DLD1 (cell line): ENCODE measurements around the gene RIMBP3C.
"Not testable (repeated sequence)": the region's sequence is repeated elsewhere in the genome, so short reads cannot be mapped to it uniquely, and the experiment has no call there.

Source experiments
- in situ Hi-C: cut with HindIII; loops from 2 replicates; pipeline ENCODE4 v1.10.0; 2017; ENCODE audit warnings: low sequenced_read_pairs

The RIMBP3C gene

DNA sequence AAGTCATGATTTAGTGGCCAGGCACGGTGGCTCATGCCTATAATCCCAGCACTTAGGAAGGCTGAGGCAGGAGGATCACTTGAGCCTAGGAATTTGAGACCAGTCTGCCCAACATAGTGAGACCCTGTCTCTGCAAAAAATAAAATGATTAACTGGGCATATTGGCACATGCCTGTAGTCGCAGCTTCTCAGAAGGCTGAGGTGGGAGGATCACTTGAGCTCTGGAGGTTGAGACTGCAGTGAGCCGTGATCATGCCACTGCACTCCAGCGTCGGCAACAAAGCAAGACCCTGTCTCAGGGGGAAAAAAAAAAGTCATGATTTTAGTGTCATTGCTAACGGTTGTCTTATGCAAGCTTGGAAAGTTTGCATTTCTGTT is 28.2 kb upstream of the RIMBP3C start:
- in situ Hi-C loops, result no loop called here

DNA sequence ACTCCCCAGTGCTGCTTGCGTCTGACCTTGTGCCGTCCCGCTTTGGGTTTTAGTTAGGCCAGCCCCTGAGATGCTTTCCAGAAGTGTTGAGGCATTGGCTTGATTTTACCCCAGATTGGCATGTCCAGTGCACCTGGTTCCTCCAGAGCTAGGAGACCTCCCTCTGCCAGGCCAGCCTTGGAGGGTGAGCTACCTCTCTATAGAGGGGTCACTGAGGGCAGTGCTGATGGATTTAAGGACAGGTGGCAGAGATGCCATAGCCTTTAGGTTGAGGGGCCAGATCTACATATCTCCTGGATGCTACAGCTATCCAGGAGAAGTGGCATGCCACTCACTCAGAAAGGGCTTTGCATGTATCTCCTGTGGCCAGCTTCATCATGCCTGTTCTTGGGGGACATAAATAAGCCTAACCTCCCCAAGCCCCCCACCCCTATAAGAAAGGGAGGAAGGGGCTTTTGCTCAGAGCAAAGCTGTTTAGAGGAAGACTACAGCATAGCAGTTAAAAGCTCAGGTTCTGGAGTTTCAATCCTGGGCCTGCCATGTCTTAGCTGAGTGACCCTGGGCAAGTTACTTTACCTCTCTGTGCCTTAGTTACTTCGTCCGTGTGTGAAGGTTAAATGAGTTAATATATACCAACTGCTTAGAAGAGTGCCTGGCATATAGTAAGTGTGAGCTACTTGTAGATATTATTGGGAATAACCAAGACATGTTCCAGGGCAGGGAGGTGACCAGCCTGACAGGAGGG is 22.7 kb upstream of the RIMBP3C start:
- in situ Hi-C loops, result no loop called here

DNA sequence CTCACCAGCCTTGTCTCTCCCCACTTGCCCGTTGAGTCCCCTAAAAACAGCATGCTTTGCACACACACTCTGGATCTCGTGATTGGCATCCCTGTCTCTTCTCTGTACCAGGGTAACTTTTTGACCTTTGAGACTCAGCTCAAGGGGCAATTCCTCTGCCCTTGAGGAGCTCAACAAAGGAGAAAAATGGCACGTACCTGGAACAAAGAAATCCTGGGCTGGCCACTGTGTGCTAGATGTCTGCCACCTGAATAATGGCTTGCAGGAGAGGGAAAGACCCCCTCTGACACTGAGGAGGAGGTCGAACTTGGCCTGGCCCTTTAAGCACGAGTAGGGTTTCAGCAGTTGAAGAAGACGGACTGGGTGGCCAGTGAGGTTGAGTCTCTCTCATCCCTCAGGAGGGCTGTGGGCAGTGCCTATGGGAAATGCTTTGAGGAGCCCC is 22.1 kb upstream of the RIMBP3C start:
- in situ Hi-C loops, result no loop called here

GRCh38 chr22:21571679-21572078 is 20.4 kb upstream of the RIMBP3C start:
- in situ Hi-C loops, result no loop called here

DNA sequence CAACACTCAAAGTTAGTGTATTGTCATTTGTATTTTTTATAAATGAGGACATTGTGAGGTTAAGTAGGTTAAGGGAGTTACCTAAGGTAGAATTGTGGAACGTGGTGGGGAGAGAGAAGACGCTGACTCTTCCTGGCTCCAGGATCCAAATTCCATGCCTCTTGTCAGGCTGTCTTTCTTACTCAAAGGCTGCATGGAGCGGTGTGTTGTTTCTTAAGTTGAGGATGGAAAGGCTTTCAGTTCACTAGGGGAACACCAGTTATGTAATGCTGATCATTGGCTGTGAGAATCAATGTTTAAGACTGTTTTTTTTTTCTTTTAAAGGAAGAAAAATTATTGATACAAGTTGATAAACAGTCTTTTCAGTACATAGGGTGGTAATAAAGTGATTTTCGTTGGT is 19.1 kb upstream of the RIMBP3C start:
- in situ Hi-C loops, result no loop called here

GRCh38 chr22:21569459-21570170 is 18.4 kb upstream of the RIMBP3C start:
- in situ Hi-C loops, result no loop called here

- in situ Hi-C loops, result not testable (repeated sequence)
Observed at GRCh38 chr22:21569076-21569427, 17.8 kb upstream of the RIMBP3C start.

GRCh38 chr22:21568347-21569075 is 17.2 kb upstream of the RIMBP3C start:
- in situ Hi-C loops, result no loop called here

- in situ Hi-C loops, result no loop called here
Observed at GRCh38 chr22:21567456-21568346, 16.4 kb upstream of the RIMBP3C start, which contains the start of gene UBE2L3. Gene UBE2L3, plus strand, starts transcription at chr22:21567714. Its CDS starts 31 bp downstream, at chr22:21567745.

DNA sequence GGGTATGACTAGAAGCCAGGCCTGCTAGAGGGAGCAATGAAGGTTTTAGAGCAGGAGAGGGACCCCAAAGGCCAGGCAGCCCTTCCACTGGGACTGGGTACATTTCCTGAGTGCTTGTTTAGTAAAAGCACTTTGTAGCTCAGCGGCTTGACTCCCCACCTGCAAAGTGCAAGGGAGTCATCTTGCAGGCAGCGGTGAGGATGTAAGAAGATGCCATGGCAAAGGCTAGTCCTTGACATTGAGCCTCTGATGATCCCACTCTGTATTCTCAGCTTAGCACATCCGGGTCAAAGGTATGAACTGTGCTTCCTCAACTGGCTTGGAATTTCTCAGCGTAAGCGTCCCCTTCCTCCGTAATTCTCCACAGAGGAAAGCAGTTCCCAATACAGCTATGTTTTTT is 13.2 kb upstream of the RIMBP3C start:
- in situ Hi-C loops, result no loop called here

DNA sequence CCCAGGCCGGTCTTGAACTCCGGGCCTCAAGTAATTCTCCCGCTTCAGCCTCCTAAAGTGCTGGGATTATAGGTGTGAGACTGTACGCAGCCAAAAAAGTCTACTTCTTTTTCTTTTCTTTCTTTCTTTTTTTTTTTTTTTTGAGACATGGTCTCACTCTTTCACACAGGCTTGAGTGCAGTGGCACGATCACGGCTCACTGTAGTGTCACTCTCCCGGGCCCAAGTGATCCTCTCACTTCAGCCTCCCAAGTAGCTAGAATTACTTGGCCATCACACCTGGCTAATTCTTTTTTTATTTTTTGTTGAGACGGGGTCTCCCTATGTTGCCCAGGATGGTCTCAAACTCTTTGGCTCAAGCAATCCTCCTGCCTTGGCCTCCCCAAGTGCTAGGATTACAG is 12.7 kb upstream of the RIMBP3C start:
- in situ Hi-C loops, result no loop called here

GRCh38 chr22:21560657-21561056 is 9.4 kb upstream of the RIMBP3C start:
- in situ Hi-C loops, result not testable (repeated sequence)

- in situ Hi-C loops, result not testable (repeated sequence)
Observed at GRCh38 chr22:21559345-21560125, 8.3 kb upstream of the RIMBP3C start.

GRCh38 chr22:21550678-21551047 is 598 bp downstream of the RIMBP3C start:
- in situ Hi-C loops, result not testable (repeated sequence)

- in situ Hi-C loops, result not testable (repeated sequence)
Observed at GRCh38 chr22:21550008-21550677, 1.1 kb downstream of the RIMBP3C start.

GRCh38 chr22:21549558-21549957 is 1.7 kb downstream of the RIMBP3C start:
- in situ Hi-C loops, result not testable (repeated sequence)

- in situ Hi-C loops, result not testable (repeated sequence)
Observed at GRCh38 chr22:21544432-21545322, 6.6 kb downstream of the RIMBP3C start.

GRCh38 chr22:21539862-21540261 is 11.4 kb downstream of the RIMBP3C start:
- in situ Hi-C loops, result not testable (repeated sequence)
